H1 (cell line): Measurements from ENCODE around the gene SAMD4A. TPM values are rescaled to one million over a fixed set of nuclear protein-coding genes. Genes with fewer than 3 reads are reported as not detected.

Experiments used
- ASH2L ChIP-seq: fragments of 200-600, 300-600 bp; sonication (generic); IDR thresholded peaks from one replicate; pipeline ENCODE4 v1.7.1; 2017; ENCODE audit warnings: low read length
- BACH1 ChIP-seq: IDR thresholded peaks from 2 replicates; pipeline ENCODE4 v1.6.1; 2012; ENCODE audit warnings: low read length, improper control_type of control experiment
- CHD2 ChIP-seq: IDR thresholded peaks from 2 replicates; pipeline ENCODE4 v1.6.1; 2012; ENCODE audit warnings: low read length, improper control_type of control experiment
- JUN ChIP-seq: IDR thresholded peaks from 2 replicates; pipeline ENCODE4 v1.6.1; 2011; ENCODE audit warnings: low read depth, mild to moderate bottlenecking, improper control_type of control experiment, low read length
- KDM4A ChIP-seq: IDR thresholded peaks from one replicate; pipeline ENCODE4 v1.7.1; 2012; ENCODE audit warnings: low read depth, mild to moderate bottlenecking, moderate library complexity, low read length, inconsistent platforms; ENCODE audit not compliant: severe bottlenecking
- RXRA ChIP-seq: IDR thresholded peaks from 2 replicates; pipeline ENCODE4 v1.6.1; 2011; ENCODE audit warnings: low read depth, mild to moderate bottlenecking, low read length, moderate library complexity; ENCODE audit not compliant: insufficient read depth
- polyA plus RNA-seq, 7 experiments: library from polyadenylated mRNA; depleted of rRNA in 3 of 7; stranded (reverse) in 5 of 7; unstranded in 2 of 7; fragments of >200 nt in 5 of 7; fragments of 200-250 nt in 2 of 7; gene quantifications; 1 replicate in 5 of 7; 2 replicates in 1 of 7; 4 replicates in 1 of 7; pipeline versions ENCODE4 v1.2.1 to v1.2.3, GENCODE V29; 2011 to 2013; ENCODE audit warnings: missing spikeins in 2 of 7, mixed read lengths in 2 of 7
- total RNA-seq: library from RNA; stranded (reverse); fragmentation: NEBNext Ultra II Directional; extraction: Animal tissue kit (Norgen Biotek cat#: 25700); gene quantifications from 2 replicates; pipeline ENCODE4 v1.2.1, GENCODE V29; 2021

Gene SAMD4A
- total and polyA plus RNA-seq, 2 of the 8 experiments (the other 6 are each of a cell fraction or from before 2014, with no cell fraction given) = 2.4 to 12.3 TPM

DNA sequence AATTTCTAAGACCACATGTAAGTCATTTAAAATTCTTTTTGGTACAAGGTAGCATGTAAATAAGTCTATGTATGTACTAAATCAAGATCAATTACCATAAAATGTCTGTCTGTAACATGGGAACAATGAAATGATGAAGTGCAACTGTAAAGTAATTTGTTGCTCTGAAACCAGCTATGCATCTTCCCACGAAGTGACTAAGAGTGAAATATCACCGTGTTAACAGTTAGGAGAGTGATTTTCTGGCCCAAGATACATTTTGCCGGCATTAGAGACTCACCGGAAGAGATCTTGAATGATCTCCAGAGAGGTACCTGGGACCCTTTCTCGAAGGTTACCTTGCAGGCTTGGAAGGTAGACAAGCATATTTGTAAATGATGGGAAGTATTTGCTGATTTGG, 105.8 kb downstream of the SAMD4A start (continued):
- TF ChIP-seq CHD2 (no peak), ASH2L (no peak), KDM4A (no peak), BACH1 (no peak), JUN (no peak), RXRA (no peak)
- TF ChIP-seq, all 59 proteins: peak for 0
